Activated CD4-positive, CD25-positive, alpha-beta regulatory T cell treated with anti-CD3 and anti-CD28 coated beads, Interleukin-2, amount 50 U/mL, for 16 hours (primary cell): ENCODE measurements around the gene PSMD9.
"Not testable (repeated sequence)": the region's sequence is repeated elsewhere in the genome, so short reads cannot be mapped to it uniquely, and the experiment has no call there.

Experiments
- DNase-seq: peaks from one replicate; pipeline ENCODE4 v3.0.0-alpha.2; 2020; ENCODE audit warnings: low read depth, low spot score

PSMD9 gene

DNA sequence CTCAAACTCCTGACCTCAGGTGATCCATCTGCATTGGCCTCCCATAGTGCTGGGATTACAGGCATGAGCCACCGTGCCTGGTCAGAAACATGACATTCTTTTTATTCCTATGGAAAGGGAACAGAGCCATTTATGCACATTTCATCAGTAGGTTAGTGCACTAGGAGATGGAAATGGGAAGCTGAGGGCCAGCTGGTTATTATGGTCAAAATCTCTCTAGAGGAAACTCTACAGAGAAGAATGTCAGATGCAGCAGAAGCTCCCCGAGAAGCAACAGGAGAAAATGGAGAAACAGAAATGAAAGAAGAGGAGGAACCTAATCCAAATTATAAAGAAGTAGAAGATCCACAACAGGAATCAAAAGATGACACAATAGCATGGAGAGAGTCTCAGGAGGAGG is 32.5 kb downstream of the PSMD9 start:
- no peak for DNase-seq

DNA sequence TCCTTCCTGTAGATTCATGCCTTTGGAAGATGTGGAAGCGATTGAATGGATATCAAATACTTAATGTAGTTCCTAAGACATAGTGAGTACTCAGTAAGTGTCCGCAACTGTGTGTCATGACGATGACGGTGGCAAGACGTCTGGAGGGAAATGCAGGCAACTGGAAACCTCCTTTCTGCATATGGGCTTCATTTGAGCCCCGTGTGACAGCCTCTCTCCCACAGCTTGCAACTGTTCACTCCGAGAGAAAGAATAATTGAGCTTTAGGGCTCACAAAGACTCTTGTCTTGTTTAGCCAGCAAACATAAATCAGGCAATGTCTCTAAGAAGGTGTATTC is 36.7 kb downstream of the PSMD9 start:
- no peak for DNase-seq

DNA sequence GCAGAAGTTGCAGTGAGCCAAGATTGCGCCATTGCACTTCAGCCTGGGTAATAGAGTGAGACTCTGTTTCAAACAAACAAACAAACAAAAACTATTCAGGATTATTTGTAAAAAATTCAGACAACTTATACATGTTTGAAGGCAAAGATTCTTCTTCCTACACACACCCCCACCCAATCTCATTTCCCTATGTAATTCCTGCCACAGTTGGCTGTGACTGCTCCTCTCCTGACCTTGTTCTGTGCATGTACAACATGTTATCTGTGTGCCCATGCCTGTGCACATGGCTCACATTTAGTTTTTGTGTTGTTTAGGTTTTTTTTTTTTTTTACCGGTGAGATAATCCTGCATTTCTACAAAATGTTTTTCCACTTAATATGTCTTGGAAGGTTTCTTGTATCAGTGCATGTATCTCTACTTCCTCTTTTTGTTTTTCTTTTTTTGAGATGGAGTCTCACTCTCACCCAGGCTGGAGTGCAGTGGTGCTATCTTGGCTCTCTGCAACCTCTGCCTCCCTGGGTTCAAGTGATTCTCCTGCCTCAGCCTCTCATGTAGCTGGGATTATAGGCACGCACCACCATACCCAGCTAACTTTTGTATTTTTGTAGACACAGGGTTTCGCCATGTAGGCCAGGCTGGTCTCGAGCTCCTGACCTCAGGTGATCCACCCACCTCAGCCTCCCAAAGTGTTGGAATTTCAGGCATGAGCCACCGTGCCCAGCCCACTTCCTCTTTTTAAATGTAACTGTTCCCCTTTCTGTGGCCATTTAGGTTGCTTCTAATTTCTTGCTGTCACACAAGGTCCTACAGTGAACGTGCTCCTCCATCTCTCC is 38.5 kb downstream of the PSMD9 start:
- no peak for DNase-seq

DNA sequence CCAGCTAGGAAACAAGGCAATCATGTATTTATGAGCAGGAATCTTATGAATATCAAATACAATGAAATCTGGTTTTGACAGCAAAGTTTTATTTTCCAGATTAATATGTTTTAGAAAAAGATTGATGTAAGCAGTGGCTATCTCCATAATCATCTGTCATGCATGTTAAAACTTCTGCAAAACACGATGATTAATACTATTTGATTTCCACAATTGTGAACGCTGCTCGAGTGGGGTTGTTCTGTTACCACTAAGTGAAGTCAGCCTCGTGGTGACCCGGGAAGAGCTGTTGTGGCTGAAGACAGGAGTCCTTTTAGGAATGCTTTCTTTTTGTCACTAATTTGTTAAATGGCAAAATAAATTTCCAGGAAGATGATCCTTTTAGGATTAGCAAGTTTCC is 39.2 kb downstream of the PSMD9 start:
- no peak for DNase-seq

DNA sequence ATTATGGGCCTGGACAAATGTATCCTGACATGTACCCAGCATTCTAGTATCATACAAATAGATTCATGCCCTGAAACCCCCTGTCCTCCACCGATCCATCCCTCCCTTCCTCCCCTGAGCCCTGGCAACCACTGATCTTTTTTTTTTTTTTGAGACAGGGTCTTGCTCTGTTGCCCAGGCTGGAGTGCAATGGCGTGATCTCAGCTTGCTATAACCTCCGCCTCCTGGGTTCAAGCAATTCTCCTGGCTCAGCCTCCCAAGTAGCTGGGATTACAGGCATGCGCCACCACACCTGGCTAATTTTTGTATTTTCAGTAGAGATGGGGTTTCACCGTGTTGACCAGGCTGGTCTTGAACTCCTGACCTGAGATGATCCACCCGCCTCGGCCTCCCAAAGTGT is 41.0 kb downstream of the PSMD9 start:
- not testable (repeated sequence) for DNase-seq

DNA sequence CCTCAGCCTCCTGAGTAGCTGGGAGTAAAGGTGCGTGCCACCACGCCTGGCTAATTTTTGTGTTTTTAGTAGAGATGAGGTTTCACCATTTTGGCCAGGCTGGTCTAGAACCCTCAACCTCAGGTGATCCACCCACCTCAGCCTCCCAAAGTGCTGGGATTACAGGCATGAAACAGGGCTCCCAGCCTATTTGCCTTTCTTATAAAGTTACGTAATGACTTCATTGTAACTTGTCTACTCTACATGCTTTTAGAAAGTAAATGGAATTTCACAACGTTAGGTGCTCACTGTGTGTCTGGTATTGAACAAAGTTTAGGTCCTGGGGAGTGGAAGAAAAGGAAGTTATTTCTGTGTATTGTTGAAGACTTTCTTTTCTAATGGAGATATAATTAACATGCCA is 42.3 kb downstream of the PSMD9 start:
- DNase-seq, result no peak

DNA sequence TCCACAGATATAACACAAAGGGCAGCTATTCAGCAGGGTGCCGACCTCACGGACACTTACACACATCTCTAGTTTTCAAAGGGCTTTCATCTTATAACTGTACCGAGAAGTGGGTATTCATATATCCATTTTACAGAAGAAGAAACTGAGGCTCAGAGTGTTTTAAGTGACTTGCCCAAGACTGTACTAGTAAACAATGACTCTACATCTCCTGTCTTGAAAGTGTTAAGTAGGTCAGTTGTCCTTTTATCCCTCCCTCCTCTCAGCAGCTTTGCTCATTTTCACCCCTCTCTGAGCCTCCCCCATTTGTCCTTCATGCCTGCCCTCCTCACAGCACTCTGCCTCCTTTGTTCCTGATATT is 43.6 kb downstream of the PSMD9 start:
- no peak for DNase-seq

DNA sequence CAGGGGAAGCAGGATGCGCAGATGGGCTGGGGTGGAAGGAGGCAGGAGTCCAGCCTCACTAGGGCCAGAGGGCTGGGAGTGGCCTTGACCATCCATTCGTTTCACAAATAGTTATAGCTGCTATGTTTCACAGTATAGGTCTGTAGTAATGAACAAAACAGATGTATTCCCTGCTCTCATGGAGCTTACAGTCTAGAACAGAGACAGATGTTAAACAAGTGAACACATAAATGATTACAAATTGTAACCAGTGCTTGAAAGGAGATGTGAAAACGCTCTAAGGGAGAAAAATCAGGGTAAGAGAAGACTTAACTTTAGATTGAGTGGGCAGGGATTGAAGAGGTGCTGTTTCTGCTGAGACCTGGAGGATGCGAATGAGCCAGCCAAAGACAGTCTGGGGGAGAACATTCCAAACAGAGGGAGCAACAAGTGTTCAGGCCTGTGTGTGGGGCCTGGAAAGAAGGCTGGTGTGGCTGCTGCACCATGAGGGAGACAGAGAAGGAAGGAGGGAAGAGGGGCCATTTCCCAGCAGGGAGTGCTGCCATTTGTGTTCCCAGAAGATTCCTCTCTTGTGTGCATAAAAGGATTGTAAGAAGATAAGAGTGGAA is 44.4 kb downstream of the PSMD9 start:
- DNase-seq, result no peak

DNA sequence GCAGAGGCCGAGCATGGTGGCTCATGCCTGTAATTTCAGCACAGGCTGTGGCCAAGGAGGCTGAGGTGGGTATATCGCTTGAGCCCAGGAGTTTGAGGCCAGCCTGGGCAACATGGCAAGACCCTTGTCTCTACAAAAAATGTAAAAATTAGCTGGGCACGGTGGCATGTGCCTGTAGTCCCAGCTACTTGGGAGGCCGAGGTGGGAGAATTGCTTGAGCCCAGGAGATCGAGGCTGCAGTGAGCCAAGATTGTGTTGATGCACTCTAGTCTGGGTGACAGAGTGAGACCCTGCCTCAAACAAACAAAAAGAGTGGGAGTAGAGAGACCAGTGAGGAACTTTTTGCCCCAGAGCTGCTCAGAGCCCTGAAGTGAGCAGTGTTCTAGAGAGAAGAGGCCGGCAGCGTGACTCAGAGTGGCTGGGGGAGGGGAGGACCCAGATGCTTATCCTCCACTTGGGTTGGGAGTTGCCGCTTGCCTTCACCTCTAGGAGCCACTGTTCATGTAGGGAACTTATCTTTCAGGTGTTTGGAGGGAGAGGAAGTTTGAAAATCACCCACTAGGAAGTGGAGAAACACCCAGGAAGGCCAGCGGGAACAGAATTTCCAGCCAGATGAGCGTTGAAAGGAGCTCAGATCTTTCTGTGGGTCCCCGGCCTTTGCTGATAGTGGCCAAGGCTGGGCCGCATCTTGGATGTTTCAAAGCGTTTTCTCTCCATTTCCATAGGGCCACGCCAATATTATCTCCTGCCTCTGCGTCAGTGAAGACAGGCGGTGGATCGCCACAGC is 45.1 kb downstream of the PSMD9 start:
- no peak for DNase-seq

DNA sequence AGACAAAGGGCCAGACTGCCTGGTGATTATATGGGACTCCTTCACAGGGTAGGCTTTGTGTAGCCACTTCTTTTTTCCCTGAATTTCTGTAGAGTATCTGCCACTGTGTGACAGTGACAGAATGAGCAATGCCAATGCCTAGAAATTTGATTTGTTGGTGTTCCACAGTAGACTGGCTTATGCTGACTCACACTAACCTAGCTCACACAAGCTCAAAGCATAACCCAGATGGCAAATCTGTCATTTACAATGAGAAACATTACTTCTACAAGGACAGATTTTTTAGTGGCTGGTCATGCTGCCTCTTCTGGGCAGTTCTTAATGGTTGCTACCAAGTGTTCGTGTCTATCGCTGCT is 45.7 kb downstream of the PSMD9 start:
- no peak for DNase-seq

DNA sequence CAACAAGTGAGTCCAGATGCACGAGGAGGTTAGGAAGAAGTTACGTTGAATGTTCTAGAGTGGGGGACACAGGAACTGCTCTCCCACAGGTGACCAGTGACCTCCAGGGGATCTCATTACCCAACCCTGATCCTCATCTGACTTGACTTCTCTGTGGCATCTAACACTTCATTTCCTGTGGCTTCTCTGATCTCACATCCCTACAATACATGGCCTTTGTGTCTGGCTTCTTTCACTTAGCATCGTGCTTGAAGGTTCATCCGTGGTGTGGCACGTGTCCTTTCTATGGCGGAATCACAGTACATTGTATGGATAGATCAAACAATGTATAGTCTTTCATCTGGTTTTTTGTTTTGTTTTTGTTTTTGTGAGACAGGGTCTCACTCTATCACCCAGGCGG is 49.1 kb downstream of the PSMD9 start:
- no peak for DNase-seq

DNA sequence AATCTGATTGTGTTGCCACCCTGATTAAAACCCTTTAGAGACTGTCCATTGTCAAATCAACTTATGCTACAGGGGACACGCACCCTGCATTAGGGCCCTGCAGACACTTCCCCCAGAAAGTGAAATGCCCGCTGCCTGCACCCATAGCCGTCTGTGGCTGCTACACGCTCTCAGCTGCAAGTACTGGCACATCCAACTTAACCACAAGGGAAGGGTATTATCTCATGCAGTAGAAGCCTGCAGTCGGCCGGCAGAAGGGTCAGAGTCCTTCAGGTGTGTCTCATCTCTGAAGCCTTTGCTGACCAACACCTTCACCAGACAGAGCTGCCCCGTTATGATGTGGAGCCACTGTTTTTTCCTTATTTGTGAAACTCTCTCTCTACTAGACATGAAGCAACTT is 50.6 kb downstream of the PSMD9 start:
- DNase-seq, result no peak

DNA sequence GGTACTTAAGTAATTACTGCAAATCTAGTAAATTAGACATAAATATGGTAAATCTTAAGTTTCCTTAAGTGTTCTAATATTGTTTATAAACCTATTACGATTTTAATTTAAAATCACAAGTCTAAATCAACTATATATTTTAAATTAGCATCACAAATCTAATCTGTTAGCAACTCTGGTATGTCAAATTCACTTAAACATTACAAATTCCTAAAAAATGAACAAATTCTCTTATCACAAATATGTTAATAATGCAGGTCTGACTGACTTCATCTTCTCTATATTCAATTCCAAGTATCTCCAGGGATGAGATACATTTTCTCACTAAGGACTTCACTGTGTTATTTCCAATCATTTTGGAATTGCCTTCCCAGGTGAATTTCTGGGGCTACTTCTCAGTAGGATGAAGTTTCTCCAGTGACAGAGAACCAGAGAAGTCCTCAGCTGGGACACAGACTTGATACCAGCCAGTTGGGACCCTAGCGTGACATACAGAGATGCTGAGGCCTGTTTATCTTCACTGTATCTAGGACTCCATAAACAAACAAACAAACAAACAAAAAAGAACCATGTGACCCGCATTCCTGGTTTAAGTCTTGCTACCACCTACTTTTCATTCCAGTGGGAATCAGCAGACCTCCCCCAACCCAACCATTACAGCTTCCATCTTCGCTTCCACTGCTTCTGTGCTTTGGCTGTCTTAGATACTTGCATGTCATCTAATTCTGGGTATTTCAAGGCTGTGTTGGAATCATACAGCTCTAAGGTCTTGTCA is 51.6 kb downstream of the PSMD9 start:
- no peak for DNase-seq

DNA sequence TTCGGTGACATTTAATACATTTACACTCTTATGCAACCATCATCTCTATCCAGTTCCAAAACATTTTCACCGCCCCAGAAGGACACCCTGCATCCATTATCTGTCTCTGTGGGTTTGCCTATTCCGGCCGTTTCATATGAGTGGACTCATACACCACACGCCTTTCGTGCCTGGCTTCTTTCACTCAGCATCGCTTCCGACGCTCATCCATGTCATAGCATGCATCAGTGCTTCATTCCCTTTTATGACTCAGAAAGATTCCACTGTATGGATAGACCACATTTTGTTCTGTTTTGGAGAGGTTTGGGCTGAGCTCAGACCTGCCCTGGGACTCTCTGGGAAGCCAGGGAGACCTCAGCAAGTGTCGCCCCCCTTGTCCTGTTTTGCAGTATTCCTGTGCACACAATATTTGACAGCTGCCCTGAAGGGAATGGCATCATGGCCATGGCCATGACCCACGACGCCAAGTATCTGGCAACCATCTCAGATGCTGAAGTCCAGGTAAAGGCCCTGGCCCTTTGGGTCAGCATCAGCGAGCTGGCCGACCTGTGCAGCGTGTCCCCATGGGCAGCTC is 53.6 kb downstream of the PSMD9 start:
- no peak for DNase-seq

DNA sequence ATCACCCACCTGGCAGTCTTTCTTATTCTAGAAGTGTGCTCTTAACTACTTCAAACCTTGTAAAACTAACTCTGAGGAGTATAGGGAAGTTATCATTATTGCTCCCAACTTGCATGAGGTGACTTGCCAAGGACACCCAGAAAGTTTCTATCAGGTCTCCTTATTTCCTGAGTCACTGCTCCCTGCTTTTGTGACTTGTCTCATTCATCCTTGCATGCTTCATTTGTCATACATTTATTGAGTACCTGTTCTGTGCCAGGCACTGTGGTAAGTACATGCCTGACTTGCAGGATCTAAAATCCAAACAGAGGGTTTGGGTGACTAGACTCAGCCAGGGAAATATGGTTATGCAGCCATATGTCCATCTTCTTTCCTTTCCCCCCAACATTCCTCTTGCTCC is 55.3 kb downstream of the PSMD9 start:
- DNase-seq, result no peak

DNA sequence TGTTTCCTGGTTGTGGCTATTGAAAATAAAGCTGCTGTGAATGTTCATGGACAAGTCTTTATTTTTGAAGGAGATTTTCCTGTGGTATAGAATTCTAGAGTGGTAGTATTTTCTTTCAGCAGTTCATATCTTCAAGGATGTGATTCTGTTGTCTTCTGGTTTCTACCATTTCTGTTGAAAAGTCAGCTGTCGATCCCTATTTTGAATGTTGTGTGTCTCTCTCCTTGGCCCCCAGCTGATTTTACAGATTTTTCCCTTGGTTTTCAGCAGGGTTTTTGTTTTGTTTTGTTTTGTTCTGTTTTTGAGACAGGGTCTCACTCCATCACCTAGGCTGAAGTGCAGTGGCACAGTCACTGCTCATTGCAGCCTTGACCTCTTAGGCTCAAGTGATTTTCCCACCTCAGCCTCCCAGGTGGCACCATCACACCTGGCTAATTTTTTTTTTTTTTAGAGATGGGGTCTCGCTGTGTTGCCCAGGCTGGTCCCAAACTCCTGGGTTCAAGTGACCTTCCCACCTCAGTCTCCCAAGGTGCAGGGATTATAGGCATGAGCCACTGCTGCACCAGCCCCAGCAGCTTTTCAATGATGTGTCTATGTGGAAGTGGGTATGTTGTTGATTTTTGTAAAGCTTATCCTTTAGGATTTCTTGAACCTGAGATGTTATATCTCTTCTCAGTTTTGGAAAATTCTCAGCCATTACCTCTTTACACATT is 57.9 kb downstream of the PSMD9 start:
- no peak for DNase-seq

DNA sequence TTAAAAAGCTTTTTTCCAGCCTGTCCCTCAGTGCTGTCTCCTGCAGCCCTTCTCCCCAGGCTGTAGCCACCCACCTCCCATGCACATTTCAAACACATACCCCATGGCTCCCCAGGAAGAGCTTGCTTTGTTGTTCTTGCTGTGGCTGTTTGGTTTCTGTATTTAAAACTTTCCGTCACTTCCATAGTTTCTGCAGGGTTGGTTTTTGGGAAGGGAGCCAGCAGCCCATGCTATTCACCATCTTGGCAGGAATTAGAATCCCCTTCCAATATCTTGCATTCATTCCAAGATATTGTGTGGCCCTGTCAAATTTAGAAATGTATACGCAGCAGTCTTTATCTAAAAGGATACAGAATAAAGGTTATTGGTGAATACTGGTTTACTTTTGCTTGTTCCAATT is 59.4 kb downstream of the PSMD9 start:
- DNase-seq, result no peak

DNA sequence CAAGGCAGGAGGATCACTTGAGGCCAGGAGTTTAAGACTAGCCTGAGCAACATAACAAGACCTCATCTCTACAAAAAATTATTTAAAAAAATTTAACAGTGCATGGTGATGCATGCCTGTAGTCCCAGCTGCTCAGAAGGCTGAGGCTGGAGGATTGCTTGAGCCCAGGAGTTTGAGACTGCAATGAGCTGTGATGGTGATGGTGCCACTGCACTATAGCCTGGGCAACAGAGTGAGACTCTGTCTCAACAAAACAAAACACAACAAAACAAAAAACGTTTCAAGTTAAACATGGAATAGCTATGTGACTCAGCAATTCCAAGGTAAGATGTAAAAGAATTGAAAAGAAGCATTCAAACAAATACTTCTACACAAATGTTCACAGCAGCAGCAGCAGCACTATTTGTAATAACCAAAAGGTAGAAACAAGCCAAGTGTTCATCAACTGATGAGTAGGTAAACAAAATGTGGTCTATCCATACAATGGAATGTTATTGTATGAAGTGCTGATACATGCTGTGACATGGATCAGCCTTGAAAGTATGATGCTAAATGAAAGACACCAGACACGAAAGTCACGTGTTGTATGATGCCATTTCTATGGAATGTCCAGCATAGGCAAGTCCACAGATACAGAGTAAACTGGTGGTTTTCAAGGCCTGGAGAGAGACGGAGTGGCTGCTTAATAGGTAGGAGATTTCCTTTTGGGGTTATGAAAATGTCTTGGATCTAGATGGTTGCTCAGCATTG is 61.2 kb downstream of the PSMD9 start:
- DNase-seq, result no peak

DNA sequence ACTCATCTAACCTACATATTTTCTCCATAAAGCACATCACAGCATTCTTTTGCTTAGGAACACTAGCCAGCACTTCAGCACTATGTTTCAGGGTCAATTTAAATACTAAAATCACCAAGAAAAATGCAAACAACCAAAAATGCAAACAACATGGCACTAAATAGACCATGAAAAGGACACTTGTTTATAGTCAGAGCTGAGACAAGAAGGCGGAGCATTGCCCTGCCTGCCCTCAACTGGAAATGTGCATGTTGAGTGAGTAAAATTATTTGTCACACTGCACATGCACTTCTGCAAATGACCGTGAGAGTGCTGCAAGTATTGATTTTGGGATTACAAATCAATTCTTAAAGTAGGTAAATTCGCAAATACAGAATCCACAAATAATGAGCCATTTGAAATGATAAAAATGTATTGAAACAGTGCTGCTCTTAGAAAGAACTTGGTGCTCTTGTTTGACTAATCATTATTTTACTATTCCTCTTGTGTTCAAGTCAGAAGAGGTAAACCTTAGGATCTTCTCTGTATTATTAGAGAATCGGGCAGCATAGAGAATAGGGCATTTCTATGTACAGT is 64.6 kb downstream of the PSMD9 start:
- no peak for DNase-seq

DNA sequence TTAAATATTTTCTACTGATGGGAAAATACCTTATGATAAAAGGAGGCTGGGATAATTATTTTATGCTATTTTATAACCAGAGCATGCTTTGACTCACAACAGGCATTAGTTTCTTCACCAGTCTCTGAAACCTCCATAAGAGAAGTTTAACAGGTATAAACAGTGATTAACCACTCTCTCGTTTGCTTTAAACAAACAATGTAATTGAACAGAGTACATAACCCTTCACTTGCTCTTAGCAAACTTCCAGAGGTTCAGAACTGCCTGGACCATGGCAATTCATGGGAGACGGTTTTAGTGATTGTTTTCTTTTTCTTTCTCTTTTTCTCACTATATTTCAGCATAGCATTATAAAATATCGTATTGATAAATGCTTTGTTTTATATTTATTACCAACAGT is 65.1 kb downstream of the PSMD9 start:
- no peak for DNase-seq
